Activated CD8-positive, alpha-beta memory T cell treated with anti-CD3 and anti-CD28 coated beads for 48 hours (primary cell): ENCODE measurements around the gene ARFGEF3.
"Not testable (repeated sequence)": the region's sequence is repeated elsewhere in the genome, so short reads cannot be mapped to it uniquely, and the experiment has no call there.

Source experiments
- DNase-seq, 3 experiments: peaks; one replicate each; pipeline ENCODE4 v3.0.0-alpha.2; 2020; ENCODE audit warnings: low read depth in 2 of 3, low spot score in 2 of 3

ARFGEF3 gene

DNA sequence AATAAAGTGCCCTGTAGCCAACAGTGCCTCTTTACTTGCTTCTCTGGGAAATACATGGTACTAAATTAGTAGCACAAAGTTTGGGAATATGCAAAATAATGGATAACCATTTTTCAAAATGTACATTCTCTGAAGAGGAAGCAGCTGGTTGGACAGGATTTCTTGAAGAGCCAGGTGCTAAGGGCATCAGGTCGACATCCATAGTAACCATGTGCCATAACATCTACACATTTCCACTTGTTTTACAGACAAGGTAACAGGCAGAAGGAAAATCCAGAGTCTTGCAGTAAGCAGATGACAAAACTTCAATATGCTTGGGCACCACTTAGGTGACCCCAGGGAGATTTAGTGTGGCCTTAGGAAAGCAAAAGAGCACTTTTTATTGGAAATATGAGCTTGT is 179.4 kb downstream of the ARFGEF3 start:
- DNase-seq: no peak

DNA sequence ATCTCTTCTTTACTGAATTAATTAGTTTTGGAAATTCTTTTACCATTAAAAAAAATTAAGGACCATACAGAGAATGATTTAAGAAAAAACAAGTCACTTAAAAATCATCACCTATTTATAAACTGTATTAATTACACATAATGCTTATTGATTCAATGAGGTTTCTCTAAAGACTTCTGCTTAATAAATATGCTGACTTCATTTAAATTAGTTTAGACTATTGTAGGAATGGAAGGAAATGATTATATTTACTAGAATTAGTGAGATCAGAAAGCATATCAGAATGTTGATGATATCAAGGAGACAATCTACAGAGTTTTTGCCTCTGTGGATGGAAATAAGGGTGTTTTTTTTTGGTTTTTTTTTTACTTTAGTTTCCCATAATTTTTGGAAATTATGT is 181.4 kb downstream of the ARFGEF3 start:
- DNase-seq: no peak

DNA sequence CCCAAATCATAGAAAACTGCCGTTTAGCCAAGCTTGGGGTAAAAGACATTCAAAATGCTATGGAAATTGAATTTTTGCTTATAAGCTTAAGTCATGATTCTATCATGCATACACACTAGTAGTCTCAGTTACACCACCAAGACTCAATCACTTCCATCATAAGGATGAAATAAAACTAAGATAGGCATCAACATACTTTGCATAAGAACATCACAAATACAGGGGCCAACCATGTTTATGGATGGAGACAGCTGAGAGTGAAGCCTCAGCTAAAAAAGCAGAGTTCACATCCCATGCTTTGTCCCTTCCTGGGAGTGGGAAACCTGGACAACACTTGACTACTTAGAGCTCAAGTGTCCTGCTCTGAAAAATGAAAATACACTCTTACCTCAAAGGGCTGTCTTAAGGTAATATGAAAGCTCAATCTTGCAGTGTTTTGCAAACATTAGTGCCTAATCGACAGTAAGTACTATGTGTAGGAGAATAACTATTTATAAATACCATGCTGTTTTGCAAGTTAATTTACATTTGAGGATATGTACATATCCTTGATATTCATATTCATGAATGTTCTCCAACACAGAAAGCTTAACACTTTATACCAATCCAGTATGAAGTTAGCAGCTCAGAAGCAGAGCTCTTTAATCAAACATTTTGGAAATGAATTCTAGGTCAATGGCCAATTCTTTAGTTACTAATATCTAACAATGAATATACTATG is 184.0 kb downstream of the ARFGEF3 start:
- no peak for DNase-seq

DNA sequence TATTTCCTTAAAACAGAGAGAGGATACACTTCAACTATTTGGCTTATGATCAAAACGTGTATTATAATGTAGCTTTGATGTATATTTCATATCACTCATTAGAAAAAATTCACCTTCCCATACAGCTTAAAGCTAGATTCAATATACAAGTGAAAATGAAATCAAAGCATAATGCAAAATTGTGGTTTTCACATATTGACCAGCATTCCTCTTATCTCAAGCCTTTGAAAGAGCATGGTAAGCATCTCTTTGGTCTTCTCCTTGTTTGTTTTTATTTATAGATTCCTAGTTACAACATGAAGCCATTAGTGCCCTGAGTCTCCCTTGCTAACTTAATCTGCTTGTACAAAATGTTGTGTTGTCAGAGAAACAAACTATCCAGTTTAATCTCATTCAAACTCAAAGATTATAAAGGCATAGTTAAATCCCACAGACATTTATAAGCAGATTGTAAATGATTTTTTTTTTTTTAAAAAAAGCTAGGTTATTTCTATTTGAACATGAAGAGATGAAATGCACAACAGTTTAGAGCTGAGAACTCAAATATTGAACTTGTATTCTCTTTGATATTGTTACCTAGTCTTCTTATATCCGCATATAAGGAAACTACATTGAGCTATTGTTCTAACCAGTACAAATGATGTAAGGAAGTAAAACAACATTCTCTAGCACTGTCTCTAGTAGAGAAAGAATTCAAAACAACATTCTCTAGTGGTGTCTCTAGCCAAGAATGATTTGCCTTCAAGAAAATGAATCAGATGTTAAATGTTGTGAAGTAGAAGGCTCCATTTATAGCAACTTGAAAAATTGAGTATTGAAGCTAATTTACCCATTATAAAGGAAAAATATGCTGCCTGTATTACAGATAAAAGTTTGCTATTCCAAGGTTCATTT is 184.8 kb downstream of the ARFGEF3 start:
- DNase-seq: no peak

DNA sequence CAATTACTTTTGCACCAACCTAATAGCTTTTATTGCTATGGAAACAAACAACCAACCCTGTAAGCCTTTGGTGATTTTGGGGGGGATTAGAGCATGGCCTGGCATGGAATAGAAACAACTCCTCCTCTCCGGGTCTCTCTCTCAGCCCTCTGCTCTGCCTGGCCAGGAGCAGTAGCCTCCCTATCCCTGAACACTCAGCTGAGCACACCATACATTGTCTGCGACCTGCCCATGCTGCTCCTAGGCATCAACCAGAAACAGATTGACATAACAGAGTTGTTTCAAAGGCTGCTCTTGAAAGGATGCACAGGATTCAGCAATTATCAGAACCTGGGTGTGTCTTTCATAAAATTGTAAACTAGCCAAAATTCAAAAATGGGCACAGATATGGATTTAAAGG is 186.1 kb downstream of the ARFGEF3 start:
- DNase-seq: no peak

DNA sequence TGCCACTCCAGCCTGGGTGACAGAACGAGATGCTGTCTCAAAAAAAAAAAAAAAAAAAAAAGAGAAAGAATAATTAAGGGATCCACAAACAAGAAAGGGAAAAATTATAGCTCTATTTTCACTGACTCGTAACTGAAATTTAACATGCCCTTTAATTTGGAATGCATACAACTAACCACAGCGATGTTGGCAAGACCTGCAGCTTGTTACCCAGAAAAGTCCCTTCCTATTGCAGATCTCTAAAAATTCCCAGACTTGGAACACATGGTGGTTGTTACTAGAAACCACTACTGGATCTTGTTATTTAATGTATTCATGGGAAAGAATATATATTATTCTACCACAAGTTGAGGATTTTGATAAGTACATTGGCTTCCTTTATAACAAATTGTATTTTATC is 188.2 kb downstream of the ARFGEF3 start:
- no peak for DNase-seq

DNA sequence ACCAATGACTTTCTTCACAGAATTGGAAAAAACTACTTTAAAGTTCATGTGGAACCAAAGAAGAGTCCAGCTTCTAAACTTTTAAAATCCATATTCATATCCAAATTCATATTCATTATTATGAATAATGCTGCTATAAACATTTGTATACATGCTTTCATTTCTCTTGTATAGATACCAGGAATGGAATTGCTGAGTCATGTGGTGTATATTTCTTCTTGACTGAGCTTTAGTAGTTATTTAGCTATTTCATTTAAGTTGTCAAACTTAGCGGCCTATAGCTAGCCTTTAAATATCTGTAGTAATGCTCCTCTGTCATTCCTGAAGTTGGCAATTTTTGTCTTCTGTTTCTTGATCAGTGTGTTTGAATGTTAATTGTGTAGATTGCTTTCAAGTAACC is 196.2 kb downstream of the ARFGEF3 start:
- no peak for DNase-seq

DNA sequence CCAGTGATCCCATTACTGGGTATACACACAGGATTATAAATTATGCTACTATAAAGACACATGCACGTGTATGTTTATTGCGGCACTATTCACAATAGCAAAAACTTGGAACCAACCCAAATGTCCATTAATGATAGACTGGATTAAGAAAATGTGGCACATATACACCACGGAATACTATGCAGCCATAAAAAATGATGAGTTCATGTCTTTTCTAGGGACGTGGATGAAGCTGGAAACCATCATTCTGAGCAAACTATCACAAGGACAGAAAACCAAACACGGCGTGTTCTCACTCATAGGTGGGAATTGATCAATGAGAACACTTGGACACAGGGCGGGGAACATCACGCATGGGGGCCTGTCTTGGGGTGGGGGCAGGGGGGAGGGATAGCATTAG is 206.9 kb downstream of the ARFGEF3 start:
- not testable (repeated sequence) for DNase-seq

DNA sequence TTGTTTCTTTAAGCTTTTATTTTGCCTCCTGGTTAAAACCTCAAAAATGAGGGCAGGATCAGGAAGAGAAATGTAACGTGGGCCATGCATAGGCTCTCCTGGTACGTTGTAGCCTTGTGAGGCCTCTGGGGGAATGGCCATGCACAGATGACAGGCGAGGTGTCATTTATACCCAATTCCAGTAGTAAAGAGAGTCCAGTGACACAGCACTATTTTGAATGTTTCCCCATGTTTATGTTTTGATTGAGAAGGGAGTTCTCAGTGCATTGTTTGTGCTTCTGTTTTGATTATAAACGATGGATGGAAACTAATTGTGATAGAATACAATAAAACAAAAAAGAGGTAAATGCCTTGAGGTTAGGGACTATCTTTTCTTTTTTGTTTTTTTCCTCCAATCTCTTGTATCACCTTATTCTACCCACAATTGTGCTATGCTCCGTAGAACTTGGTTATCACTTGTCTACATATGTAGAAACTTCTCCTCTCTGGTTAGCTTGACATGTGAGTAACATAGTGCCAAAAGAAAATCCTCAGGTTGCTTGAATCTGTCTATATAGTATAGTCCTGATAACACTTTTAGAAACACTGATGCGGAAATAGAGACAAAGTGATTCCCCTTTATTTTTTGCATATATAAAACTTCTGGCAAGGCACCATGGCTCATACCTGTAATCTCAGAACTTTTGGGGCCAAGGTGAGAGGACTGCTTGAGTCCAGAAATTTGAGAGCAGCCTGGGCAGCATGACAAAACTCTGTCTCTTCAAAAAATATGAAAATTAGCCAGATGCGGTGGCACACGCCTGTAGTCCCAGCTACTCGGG is 209.1 kb downstream of the ARFGEF3 start:
- DNase-seq: no peak

DNA sequence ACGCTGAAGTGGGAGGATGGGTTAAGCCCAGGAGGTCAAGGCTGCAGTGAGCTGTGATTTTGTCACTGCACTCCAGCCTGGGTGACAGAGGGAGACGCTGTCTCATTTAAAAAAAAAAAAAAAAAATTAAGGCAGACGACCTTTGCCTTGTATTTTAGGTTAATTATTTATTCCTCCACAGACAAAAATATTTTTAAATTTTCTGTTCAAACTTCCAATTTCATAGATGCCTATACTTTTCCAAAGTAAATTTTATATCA is 209.6 kb downstream of the ARFGEF3 start:
- no peak for DNase-seq

DNA sequence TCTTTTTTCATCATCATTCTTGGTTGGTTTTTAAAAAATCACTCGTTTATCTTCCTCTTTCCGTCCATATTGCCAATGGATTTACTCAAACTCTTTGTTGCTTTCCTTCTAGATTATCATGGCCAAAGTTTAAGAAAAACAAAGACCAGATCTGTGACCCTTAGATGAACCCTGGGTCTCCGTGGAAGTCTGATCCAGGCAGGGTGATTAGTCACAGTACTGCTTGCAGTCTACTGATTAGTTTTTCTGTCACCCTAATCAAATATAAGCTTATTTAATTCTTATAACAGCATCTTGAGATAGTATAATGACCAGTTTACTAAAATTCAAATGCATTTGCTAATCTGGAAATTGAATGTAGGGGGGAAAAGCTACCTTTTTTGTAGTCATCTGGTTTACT is 210.0 kb downstream of the ARFGEF3 start:
- no peak for DNase-seq

DNA sequence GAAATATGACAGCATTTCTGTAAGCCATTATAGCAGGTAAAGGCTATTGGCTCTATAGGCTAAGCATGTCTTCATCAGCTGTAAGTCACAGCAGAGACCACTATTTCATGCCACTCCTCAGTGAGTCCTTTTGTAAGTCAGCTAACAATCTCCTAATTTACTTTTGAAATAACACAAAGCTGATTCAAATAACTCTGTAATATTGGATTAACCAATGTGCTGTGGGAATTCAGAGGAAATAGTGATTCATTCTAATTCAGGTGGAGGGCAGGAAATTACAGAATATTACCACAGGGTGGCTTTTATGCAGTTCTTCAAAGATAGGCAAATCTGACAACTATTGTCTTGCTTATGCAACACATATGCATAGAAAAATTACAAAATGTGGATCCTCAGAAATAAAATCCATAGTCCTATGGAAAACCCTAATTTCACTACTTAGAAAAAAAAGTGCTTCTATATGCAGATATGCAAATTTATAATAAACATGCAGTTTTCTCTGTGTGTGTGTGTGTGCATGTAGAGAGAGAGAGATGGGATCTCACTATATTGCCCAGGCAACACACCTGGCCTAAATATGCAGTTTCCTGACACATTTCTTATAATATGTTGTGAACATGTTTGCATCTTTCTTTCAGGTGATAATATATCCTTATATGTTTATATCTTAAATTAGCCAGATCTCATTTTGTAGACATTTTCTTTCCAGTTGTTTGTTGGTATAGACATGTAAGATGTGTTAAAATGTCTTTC is 211.1 kb downstream of the ARFGEF3 start:
- DNase-seq: no peak

DNA sequence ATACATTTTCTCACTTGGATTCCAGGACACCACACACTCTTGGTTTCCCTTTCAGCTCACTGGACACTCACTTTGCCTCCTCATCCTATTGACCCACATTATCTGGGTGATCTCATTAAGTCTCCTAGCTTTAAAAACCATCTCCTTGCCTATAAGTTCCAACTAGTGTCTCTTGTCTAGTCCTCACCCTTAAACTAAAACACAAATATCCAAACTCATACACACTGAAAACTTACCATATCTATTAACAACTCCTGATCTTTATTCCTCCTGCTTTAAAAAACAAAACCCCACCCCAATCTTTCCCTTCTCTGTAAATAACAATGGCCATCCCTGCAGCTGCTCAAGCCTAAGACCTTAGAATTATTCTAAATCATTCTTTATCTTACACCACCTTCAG is 212.5 kb downstream of the ARFGEF3 start:
- no peak for DNase-seq

DNA sequence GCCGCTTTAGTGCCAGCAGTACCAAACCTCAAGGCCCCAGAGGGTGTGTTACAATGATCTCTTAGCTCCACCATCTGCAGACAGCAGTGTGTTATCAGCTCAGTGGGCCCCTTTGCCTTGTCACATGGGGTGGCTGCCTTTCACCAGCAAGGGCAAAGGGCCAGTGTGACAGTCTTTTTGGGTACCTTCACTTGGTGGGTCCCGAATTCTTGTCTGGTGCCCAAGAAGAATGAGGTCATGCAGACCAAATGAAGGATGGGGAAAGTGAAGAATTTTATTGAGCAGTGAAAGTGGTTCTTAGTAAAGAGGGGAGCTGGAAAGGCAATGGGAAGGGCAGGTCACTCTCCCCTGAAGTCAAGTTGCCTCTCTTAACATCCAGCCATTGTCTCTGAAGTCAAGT is 213.1 kb downstream of the ARFGEF3 start:
- DNase-seq: no peak

DNA sequence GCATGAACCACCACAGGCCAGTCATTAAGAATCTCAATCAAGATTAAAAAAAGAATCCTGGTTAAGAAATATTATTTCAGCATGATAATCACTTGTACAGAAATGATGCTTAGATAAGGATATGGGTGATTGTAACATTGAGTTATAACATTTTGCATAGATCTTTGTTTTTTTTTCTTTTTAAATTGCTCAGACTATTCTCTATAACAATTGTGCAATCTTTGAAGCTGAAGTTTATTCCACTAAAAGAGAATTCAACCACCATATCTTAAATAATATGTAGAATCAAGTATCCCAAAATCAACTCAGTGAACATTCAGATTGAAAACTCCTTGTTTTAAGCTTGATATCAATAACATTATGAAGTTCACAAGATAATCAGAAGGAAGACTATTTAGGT is 215.3 kb downstream of the ARFGEF3 start:
- DNase-seq: no peak

DNA sequence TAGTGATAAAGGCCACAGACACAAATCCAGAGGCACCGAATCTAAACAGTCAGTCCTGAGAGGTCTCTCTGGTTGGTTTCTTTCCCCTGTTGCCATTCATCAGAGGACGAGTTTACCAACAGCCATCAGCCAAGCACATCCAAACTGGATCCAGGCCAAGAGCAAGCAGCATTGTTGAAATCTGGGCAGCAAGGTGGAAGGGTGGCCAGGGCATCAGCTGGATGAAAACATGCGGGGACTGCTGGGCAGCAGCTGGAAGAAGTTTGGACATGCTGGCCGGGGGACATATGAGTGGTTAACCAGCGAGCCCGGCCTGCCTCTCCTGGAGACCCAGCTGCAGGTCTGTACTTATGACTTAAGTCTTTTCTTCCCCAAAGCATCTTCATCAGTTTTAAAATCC is 216.1 kb downstream of the ARFGEF3 start, which contains the start of gene SMIM28:
Gene SMIM28 (plus strand): TSS at position 62 of the 400 bp plus-strand sequence. CDS start 168 bp downstream, at position 230.
- no peak for DNase-seq

DNA sequence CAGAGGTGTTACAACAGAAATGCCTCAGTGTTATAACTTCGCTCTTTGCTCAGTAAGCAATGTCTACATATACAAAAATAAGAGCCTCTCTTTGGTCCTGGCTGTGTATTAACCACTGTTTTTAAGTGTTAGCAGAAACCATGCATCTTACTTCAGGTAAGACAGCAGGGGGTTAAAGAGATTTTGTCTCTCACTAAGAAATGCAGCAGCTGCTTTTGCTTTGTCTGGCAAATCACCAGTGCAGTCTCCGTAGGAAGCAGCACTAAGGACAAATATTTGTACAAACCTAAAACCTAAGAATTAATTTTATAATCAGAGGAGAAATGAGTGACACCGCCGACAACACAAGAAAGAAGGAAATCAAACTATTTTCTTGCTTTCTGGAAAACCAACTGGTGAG is 216.7 kb downstream of the ARFGEF3 start:
- DNase-seq: no peak

DNA sequence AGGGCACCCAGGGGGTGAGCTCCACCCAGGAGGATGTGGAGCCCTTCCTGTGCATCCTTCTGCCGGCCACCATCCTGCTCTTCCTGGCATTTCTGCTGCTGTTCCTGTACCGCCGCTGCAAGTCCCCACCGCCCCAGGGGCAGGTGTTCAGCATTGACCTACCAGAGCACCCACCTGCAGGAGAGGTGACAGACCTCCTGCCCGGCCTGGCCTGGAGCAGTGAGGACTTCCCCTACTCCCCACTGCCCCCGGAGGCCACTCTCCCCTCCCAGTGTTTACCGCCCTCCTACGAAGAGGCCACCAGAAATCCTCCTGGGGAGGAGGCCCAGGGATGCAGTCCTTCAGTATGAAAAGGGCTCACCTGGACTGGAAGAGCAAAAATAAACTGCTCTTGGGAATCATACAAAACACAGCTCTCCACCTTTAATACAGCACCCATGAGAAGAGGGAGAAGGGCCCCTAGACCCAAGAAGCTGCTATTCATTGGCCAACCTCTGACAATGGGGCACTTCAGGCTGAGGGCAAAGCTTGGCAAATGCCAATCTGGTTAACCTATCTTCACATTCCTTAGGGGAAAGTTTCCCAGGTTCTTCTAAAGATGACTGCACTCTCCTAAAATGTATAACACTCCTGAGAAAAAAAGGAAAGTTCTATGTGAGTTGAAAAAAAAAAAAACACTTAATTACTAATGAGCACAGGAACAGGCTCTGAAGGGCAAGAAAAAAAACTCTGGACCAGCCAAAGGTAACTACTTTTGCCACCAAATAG is 220.9 kb downstream of the ARFGEF3 start:
- DNase-seq: no peak

DNA sequence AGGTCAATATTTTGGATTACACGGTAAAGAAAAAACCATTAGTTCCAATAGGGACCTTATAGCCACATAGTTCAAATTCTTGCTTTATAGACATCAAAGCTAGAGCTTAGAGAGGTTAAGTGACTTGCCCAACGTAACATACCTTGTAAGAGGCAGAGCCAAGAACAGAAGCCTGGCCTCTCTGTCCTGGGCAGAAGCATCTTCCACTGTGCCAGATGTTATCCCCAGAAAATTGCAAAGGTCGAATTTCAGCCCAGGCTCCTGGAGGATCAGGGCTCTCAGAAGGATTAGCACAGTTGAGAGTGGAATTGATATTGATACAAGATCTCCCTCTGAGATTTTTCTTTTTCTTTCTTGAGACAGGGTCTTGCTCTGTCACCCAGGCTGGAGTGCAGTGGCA is 222.0 kb downstream of the ARFGEF3 start:
- no peak for DNase-seq

DNA sequence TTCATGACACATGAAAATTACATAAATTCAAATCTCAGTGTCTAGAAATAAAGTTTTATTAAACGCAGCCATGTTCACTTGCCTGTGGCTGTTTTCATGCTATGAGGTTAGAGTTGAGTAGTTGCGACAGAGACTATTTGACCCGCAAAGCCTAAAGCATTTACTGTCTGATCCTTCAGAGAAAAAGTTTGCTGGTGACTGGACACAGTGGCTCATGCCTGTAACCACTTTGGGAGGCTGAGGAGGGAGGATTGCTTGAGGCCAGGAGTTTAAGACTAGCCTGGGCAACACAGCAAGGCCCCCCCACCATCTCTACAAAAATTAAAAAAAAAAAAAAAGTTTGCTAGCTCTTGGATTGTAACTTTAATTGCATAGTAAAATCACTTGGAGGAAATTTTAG is 225.2 kb downstream of the ARFGEF3 start:
- DNase-seq: no peak
